Erythroblast (primary cell): Measurements from ENCODE around the gene PSAT1.

Source experiments
- GATA1 ChIP-seq: IDR thresholded peaks from 2 replicates; pipeline ENCODE4 v1.6.1; 2011; ENCODE audit warnings: low read depth, mild to moderate bottlenecking, control low read depth, low read length, moderate library complexity
- POLR2A ChIP-seq: IDR thresholded peaks from 2 replicates; pipeline ENCODE4 v1.6.1; 2011; ENCODE audit warnings: mild to moderate bottlenecking, low read length

DNA sequence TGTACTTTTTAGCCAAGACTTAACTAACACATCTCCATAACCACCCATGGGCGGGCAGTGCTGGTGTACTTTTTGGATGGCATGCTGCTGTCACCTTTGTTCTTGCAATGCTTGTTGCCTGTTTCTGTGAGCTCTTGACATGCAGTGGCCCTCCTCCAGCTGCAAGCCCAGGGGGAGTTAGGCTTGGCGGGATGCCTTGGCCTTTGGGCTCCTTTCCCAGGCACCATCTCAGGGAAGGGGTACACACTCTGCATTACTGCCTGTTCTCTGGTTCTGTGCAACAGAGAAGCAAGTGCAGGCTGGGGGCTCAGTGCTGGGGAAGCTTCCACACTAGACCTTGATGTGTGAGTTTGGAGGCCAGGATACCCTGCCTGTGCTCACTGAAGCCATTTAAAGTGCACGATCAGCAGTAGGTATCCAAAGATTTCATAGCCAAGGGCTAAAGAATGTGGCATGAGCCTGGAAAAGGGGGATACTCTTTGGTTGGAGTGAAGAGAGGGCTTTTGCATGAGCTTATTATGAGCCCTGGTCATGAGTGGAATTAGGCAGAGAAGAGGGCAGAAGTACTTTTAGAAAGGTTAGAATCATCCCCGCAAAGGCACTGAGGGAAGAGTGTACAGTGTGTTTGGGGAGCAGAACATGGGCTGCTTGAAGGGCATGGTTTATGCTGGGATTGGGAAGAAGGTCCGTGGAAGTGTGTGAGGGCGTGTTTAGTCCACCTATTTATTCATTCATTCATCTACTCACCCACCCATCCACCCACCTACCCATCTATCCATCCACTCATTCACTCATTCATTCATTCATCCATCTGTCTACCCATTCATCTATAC lies 22.5 kb downstream of the PSAT1 start:
- TF ChIP-seq POLR2A (no peak), GATA1 (no peak)
